Measurements from ENCODE around the gene DEPDC1B.
"Not testable (repeated sequence)": the region's sequence is repeated elsewhere in the genome, so short reads cannot be mapped to it uniquely, and the experiment has no call there.

Gene DEPDC1B

DNA sequence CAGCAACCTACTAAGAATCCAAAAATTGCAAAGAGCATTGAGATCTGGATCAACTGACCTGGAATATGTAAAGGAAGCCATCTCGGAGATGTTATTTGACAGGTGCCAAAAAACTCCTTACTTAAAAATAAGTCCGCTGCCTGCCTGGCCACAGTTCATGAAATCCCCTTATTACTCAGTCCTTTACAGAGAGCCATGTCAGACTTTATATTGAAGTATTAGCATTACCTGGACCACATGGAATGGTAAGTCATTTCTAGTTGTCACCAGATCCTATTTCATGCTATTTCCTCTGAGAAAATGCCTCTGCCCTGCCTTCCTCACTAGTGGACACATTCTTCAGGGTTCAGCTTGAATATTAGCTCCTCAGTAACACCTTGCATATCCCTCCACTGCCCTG lies 115.7 kb downstream of the DEPDC1B start:
- no peak for DNase-seq (ENCODE audit: low spot score)

DNA sequence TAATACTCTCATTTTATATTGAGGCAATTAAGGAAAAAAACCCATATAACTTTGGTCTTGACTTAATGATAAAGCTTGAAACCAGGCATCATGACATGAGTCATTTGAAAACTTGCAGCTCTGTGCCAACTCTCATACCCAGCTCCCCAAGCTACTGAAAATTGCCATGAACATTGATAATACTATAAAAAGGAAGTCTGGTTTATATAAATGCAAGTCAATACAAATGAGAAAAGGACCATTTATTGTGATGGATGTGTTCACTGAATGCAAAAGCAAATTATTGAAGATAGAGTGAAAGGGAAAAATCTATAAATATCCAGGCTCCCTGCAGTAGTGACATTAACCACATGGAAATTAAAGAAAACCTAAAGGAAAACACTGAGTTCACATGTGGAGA lies 116.3 kb downstream of the DEPDC1B start:
- DNase-seq (ENCODE audit: low spot score), result no peak

DNA sequence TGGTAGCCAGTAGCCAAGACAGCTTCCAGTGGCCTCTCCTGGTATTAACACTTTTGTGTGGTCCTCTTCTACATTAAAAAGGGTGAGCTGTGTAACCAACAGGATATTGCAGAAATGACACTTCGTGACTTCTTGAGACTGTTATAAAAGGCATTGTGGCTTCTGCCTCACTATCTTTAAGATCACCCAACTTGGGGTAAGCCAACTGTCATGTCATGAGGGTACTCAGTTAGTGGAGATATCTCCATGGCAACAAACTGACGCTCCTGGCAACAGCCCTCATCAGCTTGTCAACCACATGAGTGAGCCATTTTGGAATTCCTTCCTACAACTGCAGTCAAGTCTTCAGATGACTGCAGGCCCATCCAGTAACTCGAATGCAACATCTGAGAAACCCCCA lies 121.7 kb downstream of the DEPDC1B start:
- no peak for DNase-seq (ENCODE audit: low spot score)

DNA sequence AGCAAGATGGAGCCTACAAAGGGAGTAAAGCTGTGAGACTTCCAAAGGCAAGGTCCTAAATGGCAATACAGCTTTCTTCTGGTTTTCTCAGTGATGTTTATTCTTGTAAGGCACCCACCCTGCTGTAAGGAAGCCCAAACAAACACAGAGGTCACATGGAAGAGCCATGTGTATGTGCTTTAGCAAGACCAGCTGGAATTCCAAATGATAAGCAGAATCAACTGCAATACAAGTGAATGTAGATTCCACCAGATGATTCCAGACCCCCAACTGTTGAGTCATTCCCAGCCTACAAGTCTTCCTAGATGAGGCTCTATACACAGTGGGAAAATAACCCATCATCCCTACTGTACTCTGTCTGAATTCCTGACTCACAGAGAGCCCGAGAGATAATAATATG lies 122.8 kb downstream of the DEPDC1B start:
- no peak for DNase-seq (ENCODE audit: low spot score)

DNA sequence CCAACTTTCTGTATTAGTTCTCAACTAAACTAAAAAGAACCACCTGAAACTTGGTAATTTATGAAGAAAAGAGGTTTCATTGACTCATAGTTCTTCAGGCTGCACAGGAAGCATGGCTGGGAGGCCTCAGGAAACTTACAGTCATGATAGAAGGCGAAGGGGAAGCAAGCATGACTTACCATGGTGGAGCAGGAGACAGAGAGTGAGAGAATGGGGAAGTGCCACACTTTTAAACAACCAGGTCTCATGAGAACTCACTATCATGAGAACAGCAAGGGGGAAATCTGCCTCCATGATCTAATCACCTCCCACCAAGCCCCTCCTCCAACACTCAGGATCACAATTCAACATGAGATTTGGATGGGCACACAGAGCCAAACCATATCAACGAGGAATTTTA lies 123.5 kb downstream of the DEPDC1B start:
- no peak for DNase-seq (ENCODE audit: low spot score)

DNA sequence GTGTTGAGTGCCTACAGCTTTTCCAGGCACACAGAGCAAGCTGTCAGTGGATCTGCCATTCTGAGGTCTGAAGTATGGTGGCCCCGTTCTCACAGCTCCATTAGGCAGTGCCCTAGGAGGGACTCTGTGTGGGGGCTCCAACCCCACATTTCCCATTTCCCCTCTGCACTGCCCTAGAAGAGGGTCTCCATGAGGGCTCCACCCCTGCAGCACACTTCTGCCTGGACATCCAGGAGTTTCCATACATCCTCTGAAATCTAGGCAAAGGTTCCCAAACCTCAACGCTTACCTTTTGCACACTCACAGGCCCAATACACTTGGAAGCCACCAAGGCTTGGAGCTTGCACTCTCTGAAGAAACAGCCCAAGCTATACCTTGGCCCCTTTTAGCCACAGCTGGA lies 131.3 kb downstream of the DEPDC1B start:
- DNase-seq (ENCODE audit: low spot score), result no peak

DNA sequence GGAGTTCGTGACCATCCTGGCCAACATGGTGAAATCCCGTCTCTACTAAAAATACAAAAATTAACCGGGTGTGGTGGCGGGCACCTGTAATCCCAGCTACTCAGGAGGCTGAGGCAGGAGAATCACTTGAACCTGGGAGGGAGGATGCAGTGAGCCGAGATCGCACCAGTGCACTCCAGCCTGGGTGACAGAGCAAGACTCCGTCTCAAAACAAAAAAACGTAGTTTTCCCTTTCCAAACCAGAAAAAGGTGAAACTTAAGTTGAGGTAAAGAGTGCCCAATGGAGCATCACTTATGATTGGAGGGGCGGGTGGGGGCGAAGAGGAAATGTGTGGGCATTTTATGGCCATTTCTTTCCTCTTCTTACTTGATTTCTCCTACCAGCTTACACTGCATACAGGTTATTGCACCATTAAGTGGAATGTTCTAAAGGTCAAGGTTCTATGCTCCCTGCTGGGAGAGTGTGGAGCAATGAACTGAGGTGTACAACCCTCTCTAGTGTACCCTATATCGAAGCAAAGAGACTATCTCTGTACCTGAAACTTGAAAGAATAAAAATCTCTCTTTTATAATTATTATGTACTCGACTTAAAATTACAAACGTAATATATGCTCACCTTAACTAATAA lies 136.2 kb downstream of the DEPDC1B start:
- no peak for DNase-seq (ENCODE audit: low spot score)

DNA sequence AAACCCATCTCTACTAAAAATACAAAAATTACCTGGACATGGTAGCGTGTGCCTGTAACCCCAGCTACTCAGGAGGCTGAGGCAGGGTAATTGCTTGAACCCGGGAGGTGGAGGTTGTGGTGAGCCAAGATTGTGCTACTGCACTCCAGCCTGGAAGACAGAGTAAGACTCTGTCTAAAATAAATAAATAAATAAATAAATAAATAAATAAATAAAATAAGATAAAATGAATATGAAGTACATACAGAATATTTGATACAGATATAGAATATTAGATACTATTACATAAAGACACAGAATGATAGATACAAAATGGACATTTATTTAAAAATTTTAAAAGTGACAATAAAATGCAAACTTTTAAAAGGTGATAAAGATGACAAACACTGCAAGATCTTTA lies 146.7 kb downstream of the DEPDC1B start:
- DNase-seq (ENCODE audit: low spot score), result not testable (repeated sequence)

DNA sequence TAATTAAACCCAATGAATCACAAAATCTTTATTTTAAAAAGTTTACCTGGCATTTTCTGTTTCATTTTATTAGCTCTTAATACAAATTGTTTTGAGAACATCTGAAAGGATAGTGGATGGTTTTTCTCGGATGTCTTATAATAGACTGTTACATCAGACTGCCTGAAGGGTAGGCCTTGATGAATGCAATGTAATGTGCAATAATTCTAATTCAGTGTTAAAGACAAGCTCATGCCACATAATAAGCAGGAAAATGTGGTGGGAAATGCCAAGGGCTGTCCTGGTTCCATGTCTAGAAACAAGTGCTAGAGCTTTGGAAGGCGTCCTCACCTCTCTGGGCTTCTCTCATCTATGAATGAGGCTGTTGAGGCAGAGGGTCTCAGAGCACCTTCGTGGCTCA lies 148.1 kb downstream of the DEPDC1B start:
- no peak for DNase-seq (ENCODE audit: low spot score)

DNA sequence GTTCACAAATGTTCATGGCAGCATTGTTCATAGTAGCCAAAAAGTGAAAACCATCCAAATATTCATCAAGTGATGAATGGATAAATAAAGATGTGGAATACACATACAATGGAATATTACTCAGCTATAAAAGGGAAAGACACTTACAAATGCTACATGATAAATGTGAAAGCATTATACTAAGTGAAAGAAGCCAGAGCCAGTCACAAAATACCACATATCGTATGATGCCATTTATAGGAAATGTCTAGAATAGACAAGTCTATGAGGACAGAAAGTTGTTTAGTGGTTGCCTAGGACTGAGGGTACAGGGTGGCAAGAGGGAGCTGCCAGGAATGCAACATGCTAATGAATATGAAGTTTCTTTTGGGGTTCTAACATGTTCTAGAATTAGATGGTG lies 148.7 kb downstream of the DEPDC1B start:
- DNase-seq (ENCODE audit: low spot score), result no peak

DNA sequence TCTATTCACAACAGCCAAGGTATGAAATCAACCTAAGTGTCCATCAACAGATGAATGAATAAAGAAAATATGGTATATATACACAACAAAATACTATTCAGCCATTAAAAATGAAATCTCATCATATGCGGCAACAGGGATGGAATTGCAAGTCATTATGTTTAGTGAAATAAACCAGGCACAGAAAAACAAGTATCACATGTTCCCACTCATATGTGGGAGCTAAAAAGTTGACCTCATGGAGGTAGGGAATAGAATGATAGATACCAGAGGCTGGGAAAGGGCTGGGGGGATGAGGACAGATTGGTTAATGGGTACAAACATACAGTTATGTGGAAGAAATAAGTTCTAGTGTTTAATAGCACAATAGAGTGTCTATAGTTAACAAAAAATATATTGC lies 149.7 kb downstream of the DEPDC1B start:
- DNase-seq (ENCODE audit: low spot score), result no peak

DNA sequence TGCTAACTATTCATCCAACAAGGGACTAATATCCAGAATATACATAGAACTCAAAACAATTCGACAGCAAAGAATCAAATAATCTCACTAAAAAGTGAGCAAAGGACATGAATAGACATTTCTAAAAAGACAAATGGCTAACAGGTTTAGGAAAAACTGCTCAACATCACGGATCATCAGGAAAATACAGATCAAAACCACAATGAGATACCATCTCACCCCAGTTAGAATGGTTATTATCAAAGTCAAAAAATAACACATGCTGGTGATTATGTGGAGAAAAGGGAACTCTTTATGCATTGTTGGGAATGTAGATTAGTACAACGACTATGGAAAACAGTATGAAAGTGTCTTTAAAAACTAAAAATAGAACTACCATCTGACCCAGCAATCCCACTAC lies 150.1 kb downstream of the DEPDC1B start:
- no peak for DNase-seq (ENCODE audit: low spot score)
